ENCODE data around the gene STAC2. TPM values are rescaled to one million over a fixed set of nuclear protein-coding genes. Genes with fewer than 3 reads are reported as not detected.

Gene STAC2
- polyA plus RNA-seq, 1 of the 3 experiments (the other 2 are of a cell fraction), result 0.07 TPM

GRCh38 chr17:39223907-39224777 lies 1.6 kb downstream of the STAC2 start:
- Histone ChIP-seq H3K79me2 (ENCODE audit: insufficient read depth) (no peaks in the 10 kb centered on the region), H3K9me2 (no peaks in the 10 kb centered on the region), H3K4me1 (ENCODE audit: control insufficient read depth in 1 of 2, insufficient read depth in 2 of 2, low read depth in 1 of 2, low read length in 1 of 2) (peaks cover 3 to 9% of the 10 kb centered on the region in 2 experiments; a peak in 2 of 4 replicates), H3K36me3 (replicated peaks in 1 of 2; ENCODE audit: control insufficient read depth in 1 of 2, insufficient read depth in 2 of 2, low read length in 1 of 2) (no peaks in the 10 kb centered on the region), H3K9ac (no peak overlapping the region), H3K4me3 (ENCODE audit: low read depth in 2 of 2, low read length in 1 of 2) (no peak overlapping the region), H3F3A (replicated peaks; ENCODE audit: insufficient read depth) (peaks cover 6% of the 10 kb centered on the region), H3K27me3 (ENCODE audit: insufficient read depth) (no peaks in the 10 kb centered on the region), H3K9me3 (no peaks in the 10 kb centered on the region), H2AFZ (ENCODE audit: low read depth) (no peak overlapping the region), H3K4me2 (no peak overlapping the region), H4K20me1 (ENCODE audit: insufficient read depth) (no peaks in the 10 kb centered on the region), H3K27ac (ENCODE audit: low read depth in 2 of 2, low read length in 1 of 2) (no peak overlapping the region)
- DNase-seq, result no peak
- CTCF ChIA-PET, result interaction anchor here (1.1 to 3.9 kb wide), 7 partner anchors 8 to 23 kb away, joined by 3 to 31 read pairs (median 5); no protein-coding TSS in a partner anchor
- 90% methylated on average over 32 of the region's 33 CpGs for WGBS (ENCODE audit: low lambda C conversion rate)
- POLR2A ChIA-PET, result interaction anchor here (0.6 to 0.8 kb wide), 2 partner anchors 11 to 24 kb away, joined by 3 read pairs; partner anchors contain the start of gene RPL19
- no peak for TF ChIP-seq SIN3A (IDR thresholded peaks at IDR 0.05; ENCODE audit: borderline replicate concordance, low read depth, low read length)
- TF ChIP-seq FOXM1 (IDR thresholded peaks at IDR 0.05; ENCODE audit: low read depth), result no peak
- TF ChIP-seq PBX3 (IDR thresholded peaks at IDR 0.05), result no peak
- no peak for TF ChIP-seq MEF2A (IDR thresholded peaks at IDR 0.05; ENCODE audit: borderline replicate concordance, low read depth)
- no peak for TF ChIP-seq FOSL2 (IDR thresholded peaks at IDR 0.05; ENCODE audit: borderline replicate concordance, low read depth)
- no peak for TF ChIP-seq YY1 (IDR thresholded peaks at IDR 0.05; ENCODE audit: low read depth)
- no peak for TF ChIP-seq FOXJ3 (CRISPR knock-in tag; IDR thresholded peaks at IDR 0.05)
- TF ChIP-seq CTCF (IDR thresholded peaks at IDR 0.05), result no peak
- no peak for TF ChIP-seq TAF1 (IDR thresholded peaks at IDR 0.05; ENCODE audit: borderline replicate concordance, low read depth, low read length)
- TF ChIP-seq GATA2 (CRISPR knock-in tag; IDR thresholded peaks at IDR 0.05), result no peak

Data from SK-N-SH (cell line).